ENCODE data around the gene KRTAP20-4. TPM values are rescaled to one million over a fixed set of nuclear protein-coding genes. Genes with fewer than 3 reads are reported as not detected.

The KRTAP20-4 gene
- total RNA-seq, 4 donors from 2014 or later, result not detected

GRCh38 chr21:30646904-30647414 is 26.5 kb downstream of the KRTAP20-4 start:
- Histone ChIP-seq H3K27ac (no peak overlapping the region), H3K27me3 (no peaks in the 10 kb centered on the region), H3K4me1 (no peaks in the 10 kb centered on the region), H3K4me3 (no peak overlapping the region), H3K36me3 (no peaks in the 10 kb centered on the region), H3K9me3 (peaks cover 0 to 5% of the 10 kb centered on the region in 2 donors)
- 72 to 78% methylated on average over 1 of the region's 1 CpG for WGBS, 2 donors (ENCODE audit: low coverage in 1 of 2)
- intact Hi-C loops (cut with DNase I; ENCODE audit: low total_unique reads) (no loop called here), in situ Hi-C loops (cut with MboI; ENCODE audit: low pct_ligation_motif_present in 1 of 4, low pct_unique_long_range_greater_than_20kb in 1 of 4, low sequenced_read_pairs in 3 of 4) (no loop called here)
- no peak for DNase-seq
- TF ChIP-seq, protein P1, sequence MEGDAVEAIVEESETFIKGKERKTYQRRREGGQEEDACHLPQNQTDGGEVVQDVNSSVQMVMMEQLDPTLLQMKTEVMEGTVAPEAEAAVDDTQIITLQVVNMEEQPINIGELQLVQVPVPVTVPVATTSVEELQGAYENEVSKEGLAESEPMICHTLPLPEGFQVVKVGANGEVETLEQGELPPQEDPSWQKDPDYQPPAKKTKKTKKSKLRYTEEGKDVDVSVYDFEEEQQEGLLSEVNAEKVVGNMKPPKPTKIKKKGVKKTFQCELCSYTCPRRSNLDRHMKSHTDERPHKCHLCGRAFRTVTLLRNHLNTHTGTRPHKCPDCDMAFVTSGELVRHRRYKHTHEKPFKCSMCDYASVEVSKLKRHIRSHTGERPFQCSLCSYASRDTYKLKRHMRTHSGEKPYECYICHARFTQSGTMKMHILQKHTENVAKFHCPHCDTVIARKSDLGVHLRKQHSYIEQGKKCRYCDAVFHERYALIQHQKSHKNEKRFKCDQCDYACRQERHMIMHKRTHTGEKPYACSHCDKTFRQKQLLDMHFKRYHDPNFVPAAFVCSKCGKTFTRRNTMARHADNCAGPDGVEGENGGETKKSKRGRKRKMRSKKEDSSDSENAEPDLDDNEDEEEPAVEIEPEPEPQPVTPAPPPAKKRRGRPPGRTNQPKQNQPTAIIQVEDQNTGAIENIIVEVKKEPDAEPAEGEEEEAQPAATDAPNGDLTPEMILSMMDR (IDR thresholded peaks at IDR 0.05), result no peak
- TF ChIP-seq POLR2AphosphoS5 (IDR thresholded peaks at IDR 0.05), result no peak
- no peak for TF ChIP-seq POLR2A (IDR thresholded peaks at IDR 0.05)
- no peak for TF ChIP-seq EP300 (IDR thresholded peaks at IDR 0.05; ENCODE audit: low read depth)

- Histone ChIP-seq H3K36me3 (no peaks in the 10 kb centered on the region), H3K27ac (no peak overlapping the region), H3K4me1 (no peaks in the 10 kb centered on the region), H3K9me3 (peaks cover 0 to 5% of the 10 kb centered on the region in 2 donors), H3K27me3 (no peaks in the 10 kb centered on the region), H3K4me3 (no peak overlapping the region)
- no peak for TF ChIP-seq EP300 (IDR thresholded peaks at IDR 0.05; ENCODE audit: low read depth)
- in situ Hi-C loops (cut with MboI; ENCODE audit: low pct_ligation_motif_present in 1 of 4, low pct_unique_long_range_greater_than_20kb in 1 of 4, low sequenced_read_pairs in 3 of 4) (no loop called here), intact Hi-C loops (cut with DNase I; ENCODE audit: low total_unique reads) (no loop called here)
- DNase-seq, result no peak
Measured at GRCh38 chr21:30652891-30653290, 32.5 kb downstream of the KRTAP20-4 start.

- Histone ChIP-seq H3K27ac (no peak overlapping the region), H3K4me1 (no peaks in the 10 kb centered on the region), H3K36me3 (no peaks in the 10 kb centered on the region), H3K27me3 (no peaks in the 10 kb centered on the region), H3K9me3 (no peaks in the 10 kb centered on the region), H3K4me3 (no peak overlapping the region)
- TF ChIP-seq, protein P1 (IDR thresholded peaks at IDR 0.05), result no peak
- TF ChIP-seq EP300 (IDR thresholded peaks at IDR 0.05; ENCODE audit: low read depth) (no peak), POLR2AphosphoS5 (IDR thresholded peaks at IDR 0.05) (no peak), POLR2A (IDR thresholded peaks at IDR 0.05) (no peak)
- DNase-seq, result no peak
- WGBS, 2 donors (ENCODE audit: low coverage in 1 of 2), result 80 to 83% methylated on average over 1 of the region's 1 CpG
- intact Hi-C loops (cut with DNase I; ENCODE audit: low total_unique reads) (loop anchor here (10.0 kb wide), 1 partner anchor 64 kb away; the partner anchor contains the start of gene KRTAP22-1), in situ Hi-C loops (cut with MboI; ENCODE audit: low pct_ligation_motif_present in 1 of 4, low pct_unique_long_range_greater_than_20kb in 1 of 4, low sequenced_read_pairs in 3 of 4) (no loop called here)
Measured at GRCh38 chr21:30668776-30669175, 48.3 kb downstream of the KRTAP20-4 start.

Small RNA genes within 50 kb of the gene (small RNA-seq; reads per million reads assigned to genes)
- gene KRTAP20-1, result 0 reads per million in 4 donors
- 0 reads per million in 4 donors for gene KRTAP20-3
- 0 reads per million in 4 donors for gene KRTAP20-4
- gene KRTAP22-1, result 0 reads per million in 4 donors
- gene KRTAP22-2, result 0 reads per million in 4 donors

Other genes with a start within 250 kb of the KRTAP20-4 start
- 1 to 10 TPM in 2 of 4 donors, not detected in 2; 1.7 to 2.7 TPM for gene KRTAP13-2, start 248.4 kb upstream of the KRTAP20-4 start, total RNA-seq
- gene KRTAP13-1, start 224.6 kb upstream of the KRTAP20-4 start, total RNA-seq, result not detected
- not detected for gene KRTAP13-3, start 194.7 kb upstream of the KRTAP20-4 start, total RNA-seq
- not detected for gene KRTAP13-4, start 190.4 kb upstream of the KRTAP20-4 start, total RNA-seq
- gene KRTAP15-1, start 180.4 kb upstream of the KRTAP20-4 start, total RNA-seq, result not detected
- gene KRTAP19-1, start 140.3 kb upstream of the KRTAP20-4 start, total RNA-seq, result not detected
- gene KRTAP19-2, start 133.2 kb upstream of the KRTAP20-4 start, total RNA-seq, result not detected
- not detected for gene KRTAP19-3, start 128.6 kb upstream of the KRTAP20-4 start, total RNA-seq
- gene KRTAP19-4, start 123.5 kb upstream of the KRTAP20-4 start, total RNA-seq, result not detected
- not detected for gene KRTAP19-5, start 118.5 kb upstream of the KRTAP20-4 start, total RNA-seq
- gene KRTAP19-6, start 78.8 kb upstream of the KRTAP20-4 start, total RNA-seq, result not detected
- not detected for gene KRTAP19-7, start 59.3 kb upstream of the KRTAP20-4 start, total RNA-seq
- gene KRTAP22-2, start 30.2 kb upstream of the KRTAP20-4 start, total RNA-seq, result not detected
- gene KRTAP6-3, start 28.2 kb upstream of the KRTAP20-4 start, total RNA-seq, result not detected
- not detected for gene KRTAP6-2, start 21.7 kb upstream of the KRTAP20-4 start, total RNA-seq
- not detected for gene KRTAP22-1, start 19.5 kb upstream of the KRTAP20-4 start, total RNA-seq
- not detected for gene KRTAP6-1, start 6.7 kb upstream of the KRTAP20-4 start, total RNA-seq
- not detected for gene KRTAP20-1, start 4.2 kb upstream of the KRTAP20-4 start, total RNA-seq
- not detected for gene KRTAP20-2, start 14.6 kb downstream of the KRTAP20-4 start, total RNA-seq
- not detected for gene KRTAP20-3, start 22.2 kb downstream of the KRTAP20-4 start, total RNA-seq
- not detected for gene KRTAP21-3, start 98.2 kb downstream of the KRTAP20-4 start, total RNA-seq
- gene KRTAP21-2, start 126.6 kb downstream of the KRTAP20-4 start, total RNA-seq, result not detected
- gene KRTAP21-1, start 134.8 kb downstream of the KRTAP20-4 start, total RNA-seq, result not detected
- not detected for gene KRTAP8-1, start 192.6 kb downstream of the KRTAP20-4 start, total RNA-seq
- gene KRTAP7-1, start 209.1 kb downstream of the KRTAP20-4 start, total RNA-seq, result not detected

Measured in transverse colon (tissue), 4 donors.